K562 (cell line): ENCODE results near the gene UBE2C. TPM values are rescaled to one million over a fixed set of nuclear protein-coding genes. Genes with fewer than 3 reads are reported as not detected.

Source experiments
- ATAC-seq: fragments of 200-7000 bp; cut with Tn5 transposase; 3 replicates; pipeline ENCODE4 v1.9.1; 2020; ENCODE audit warnings: moderate library complexity
- BruUV-seq: library from RNA; stranded (reverse); fragments of 400-500 nt; replicated peaks from 2 replicates; lab custom pipeline; 2021; lab: Mats Ljungman, UMichigan
- CTCF ChIA-PET: fragments of 300-600 bp; formaldehyde crosslinking; extraction: SDS; loops from one replicate; lab custom pipeline; 2021; ENCODE audit warnings: low intra/inter-chr PET ratio; lab: Yijun Ruan, JAX
- POLR2A ChIA-PET: fragments of 300-600, 350-650 bp; sonication (Branson Sonifier 250); formaldehyde crosslinking; extraction: SDS; loops from one replicate; lab custom pipeline; 2021; ENCODE audit warnings: antibody characterized with exemption, inconsistent platforms; lab: Yijun Ruan, JAX
- DNase-seq, 4 experiments: peaks; one replicate each; pipeline versions ENCODE4 v3.0.0 to v3.0.0-alpha.2; 2011 to 2018; ENCODE audit warnings: low spot score in 3 of 4, mixed read lengths in 3 of 4; ENCODE audit errors: extremely low read depth in 1 of 4
- FAIRE-seq: peaks from 2 replicates; lab custom pipeline; 2011; peaks lifted over from hg19 to GRCh38; lab: Jason Lieb, UNC
- H2AFZ ChIP-seq: 2 replicates; pipeline ENCODE4 v1.6.0; 2011; ENCODE audit warnings: low read depth, low read length, control low read depth, inconsistent platforms
- H3K27ac ChIP-seq: fragments of 200-600 bp; 3 replicates; pipeline ENCODE4 v1.8.0; 2011; ENCODE audit warnings: low read depth, mild to moderate bottlenecking, control low read depth, inconsistent platforms, low read length, moderate library complexity, mixed read lengths; ENCODE audit errors: extremely low read depth
- H3K27me3 ChIP-seq, 2 experiments: fragments of 300-600 bp in 1 of 2; 2 replicates in 1 of 2; 3 replicates in 1 of 2; pipeline versions ENCODE4 v1.6.0 to v1.8.0; 2011; ENCODE audit warnings: inconsistent platforms in 2 of 2, low read length in 2 of 2, mild to moderate bottlenecking in 1 of 2, mixed read lengths in 1 of 2, moderate library complexity in 1 of 2; ENCODE audit not compliant: control insufficient read depth in 2 of 2, insufficient read depth in 2 of 2
- H3K36me3 ChIP-seq: fragments of 300-600 bp; 3 replicates; pipeline ENCODE4 v1.8.0; 2011; ENCODE audit warnings: mild to moderate bottlenecking, low read length, inconsistent platforms; ENCODE audit not compliant: control insufficient read depth, insufficient read depth
- H3K4me1 ChIP-seq, 2 experiments: fragments of 200-600 bp in 1 of 2; replicated peaks in 1 of 2; 2 replicates in 1 of 2; 3 replicates in 1 of 2; pipeline versions ENCODE4 v1.5.1 to v1.8.0; 2011; ENCODE audit warnings: inconsistent platforms in 2 of 2, low read length in 2 of 2, mild to moderate bottlenecking in 1 of 2, mixed read lengths in 1 of 2, moderate library complexity in 1 of 2; ENCODE audit not compliant: control insufficient read depth in 2 of 2, insufficient read depth in 2 of 2
- H3K4me2 ChIP-seq: 2 replicates; pipeline ENCODE4 v1.6.1; 2011; ENCODE audit warnings: low read length, control low read depth, inconsistent platforms, mixed read lengths; ENCODE audit not compliant: insufficient read depth
- H3K4me3 ChIP-seq: fragments of 200-600 bp; sonication (generic), shearing (Covaris generic); 2 replicates; pipeline ENCODE4 v1.5.1; 2016; ENCODE audit warnings: control low read depth, inconsistent platforms
- H3K79me2 ChIP-seq: fragments of 200-600 bp; 3 replicates; pipeline ENCODE4 v1.8.0; 2011; ENCODE audit warnings: low read length, inconsistent platforms; ENCODE audit not compliant: control insufficient read depth, insufficient read depth
- H3K9ac ChIP-seq, 2 experiments: 2 replicates each; pipeline versions ENCODE4 v1.6.0 to v1.6.1; 2011; ENCODE audit warnings: low read depth in 2 of 2, low read length in 2 of 2, control low read depth in 1 of 2, inconsistent platforms in 1 of 2, mild to moderate bottlenecking in 1 of 2, mixed read lengths in 1 of 2; ENCODE audit not compliant: insufficient read depth in 1 of 2
- H3K9me1 ChIP-seq: one replicate; pipeline ENCODE4 v1.6.0; 2011; ENCODE audit warnings: inconsistent platforms, mild to moderate bottlenecking, low read length, moderate library complexity; ENCODE audit not compliant: control insufficient read depth, insufficient read depth
- H3K9me3 ChIP-seq: replicated peaks from 2 replicates; pipeline ENCODE4 v1.5.1; 2011; ENCODE audit warnings: low read depth, low read length, inconsistent platforms; ENCODE audit not compliant: control insufficient read depth, insufficient read depth
- H4K20me1 ChIP-seq: replicated peaks from 2 replicates; pipeline ENCODE4 v1.6.1; 2011; ENCODE audit warnings: low read length, inconsistent platforms, mixed read lengths; ENCODE audit not compliant: control insufficient read depth, insufficient read depth
- CSDE1 ChIP-seq, 2 experiments: fragments of 450-650 bp; IDR thresholded peaks; 2 replicates each; pipeline ENCODE4 v1.6.1; 2016; ENCODE audit warnings: mild to moderate bottlenecking in 1 of 2
- ZNF324 ChIP-seq: fragments of 250-450 bp; sonication (Bioruptor Pico); IDR thresholded peaks from 2 replicates; pipeline ENCODE4 v1.4.0; 2020; ENCODE audit warnings: mild to moderate bottlenecking
- ZNF347 ChIP-seq: fragments of 450-650 bp; formaldehyde crosslinking; IDR thresholded peaks from 2 replicates; pipeline ENCODE4 v1.4.0; 2020; ENCODE audit warnings: low read depth, mild to moderate bottlenecking, moderate library complexity
- ZNF444 ChIP-seq: fragments of 250-450 bp; sonication (Bioruptor Pico); IDR thresholded peaks from 2 replicates; pipeline ENCODE4 v1.4.0; 2020; ENCODE audit warnings: mild to moderate bottlenecking, moderate library complexity
- WGBS: fragments of 100-300 bp; shearing (Covaris generic); methylation state at CpG from one replicate; pipeline ENCODE4 v1.1.6; 2016; ENCODE audit warnings: low coverage, mixed read lengths; ENCODE audit not compliant: insufficient coverage; ENCODE audit errors: missing lambda C conversion rate; 5-methylcytosine and 5-hydroxymethylcytosine counted together
- in situ Hi-C: fragments of 300-500 bp; cut with MboI; formaldehyde crosslinking; loops from 4 replicates; pipeline ENCODE4 v1.15.0; 2018; ENCODE audit warnings: inconsistent platforms, mixed read lengths
- intact Hi-C: fragments of 100-400 bp; cut with micrococcal nuclease; formaldehyde crosslinking; loops from 2 replicates; pipeline ENCODE4 v1.14.2; 2022
- polyA plus RNA-seq, 8 experiments: library from polyadenylated mRNA; depleted of rRNA in 4 of 8; stranded (reverse) in 5 of 8; unstranded in 3 of 8; fragments of >200 nt; fragmentation: Nextera tagmentation in 2 of 8; fragmentation: Illumina TruSeq in 1 of 8; extraction: Ambion mirVana in 2 of 8; extraction: Trizol in 1 of 8; gene quantifications; 2 replicates each; pipeline versions ENCODE4 v1.2.1 to v1.2.3, GENCODE V29; 2011 to 2014; ENCODE audit warnings: inconsistent platforms in 1 of 8, missing spikeins in 1 of 8
- total RNA-seq, 7 experiments: library from RNA; depleted of rRNA in 6 of 7; stranded (reverse); fragments of >200 nt in 6 of 7; fragmentation: Illumina TruSeq in 2 of 7; extraction: Trizol in 2 of 7; gene quantifications; 2 replicates each; pipeline versions ENCODE4 v1.2.1 to v1.2.3, GENCODE V29; 2011 to 2021; ENCODE audit warnings: low replicate concordance in 1 of 7
- TF ChIP-seq, protein P1 (sequence below): fragments of 250-450 bp; sonication (Bioruptor Pico); IDR thresholded peaks from 2 replicates; pipeline ENCODE4 v1.4.0; 2020; ENCODE audit warnings: mild to moderate bottlenecking, moderate library complexity

Gene UBE2C
- total and polyA plus RNA-seq, 9 of the 15 experiments (the other 6 are each of a cell fraction or from before 2014, with no cell fraction given), result 0.51 to 1.6 (median 0.69) TPM

DNA sequence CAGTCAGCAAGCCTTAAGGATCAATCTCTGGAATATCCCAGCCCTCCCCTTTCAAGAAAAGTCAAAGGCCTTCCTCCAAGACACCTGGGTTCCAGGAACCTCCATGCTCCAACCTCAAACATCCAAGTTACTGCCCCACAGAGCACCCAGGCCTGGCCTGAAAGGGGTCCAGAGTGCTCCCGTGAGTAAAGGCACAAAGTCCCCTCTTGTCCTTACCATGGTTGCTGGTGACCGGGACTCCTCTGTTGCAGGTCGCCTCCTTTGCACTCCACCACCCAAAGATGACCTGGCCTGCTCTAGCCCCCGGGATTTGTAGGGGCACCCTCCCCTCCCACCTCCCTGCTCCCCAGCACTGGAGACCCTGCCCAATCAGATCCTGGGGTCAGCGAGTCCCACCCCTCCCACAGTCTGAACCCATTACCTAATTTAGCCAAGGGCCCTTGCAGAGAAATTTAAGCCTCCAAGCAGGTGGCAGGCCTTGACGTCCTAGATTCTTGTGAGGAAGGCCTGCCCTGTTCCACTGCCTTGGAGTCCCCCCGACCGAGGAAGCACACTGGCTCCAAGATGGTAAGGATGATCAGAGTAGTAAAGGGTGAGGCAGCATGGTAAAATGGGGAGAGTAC, 14.7 kb downstream of the UBE2C start, which contains the start of gene TNNC2:
Gene TNNC2, minus strand, starts transcription at position 283 of the 623 bp plus-strand sequence. Its CDS starts 64 bp downstream, at position 219.
- H3K9me1 ChIP-seq, result no peaks in the 10 kb centered on the region
- no peak within 1 kb of the TSS for H3K4me2 ChIP-seq
- DNase-seq (no peak), ATAC-seq (no peak), FAIRE-seq (no peak)
- H3K4me1 ChIP-seq, result peaks cover 14 to 32% of the 10 kb centered on the region in 2 experiments; a peak in 4 of 5 replicates
- peak within 1 kb of the TSS; percentile 53; the same call in 1 of the 2 replicates for H2AFZ ChIP-seq
- ChIA-PET POLR2A (interaction anchor here (0.6 to 0.7 kb wide), 3 partner anchors 63 to 125 kb away, joined by 3 read pairs; no protein-coding TSS in a partner anchor), CTCF (no interaction called here)
- in situ Hi-C loops, result no loop called here
- H4K20me1 ChIP-seq, result no peaks in the 10 kb centered on the region
- TF ChIP-seq ZNF444, result no peak
- no peak for TF ChIP-seq ZNF347 (CRISPR knock-in tag)
- TF ChIP-seq, protein P1, sequence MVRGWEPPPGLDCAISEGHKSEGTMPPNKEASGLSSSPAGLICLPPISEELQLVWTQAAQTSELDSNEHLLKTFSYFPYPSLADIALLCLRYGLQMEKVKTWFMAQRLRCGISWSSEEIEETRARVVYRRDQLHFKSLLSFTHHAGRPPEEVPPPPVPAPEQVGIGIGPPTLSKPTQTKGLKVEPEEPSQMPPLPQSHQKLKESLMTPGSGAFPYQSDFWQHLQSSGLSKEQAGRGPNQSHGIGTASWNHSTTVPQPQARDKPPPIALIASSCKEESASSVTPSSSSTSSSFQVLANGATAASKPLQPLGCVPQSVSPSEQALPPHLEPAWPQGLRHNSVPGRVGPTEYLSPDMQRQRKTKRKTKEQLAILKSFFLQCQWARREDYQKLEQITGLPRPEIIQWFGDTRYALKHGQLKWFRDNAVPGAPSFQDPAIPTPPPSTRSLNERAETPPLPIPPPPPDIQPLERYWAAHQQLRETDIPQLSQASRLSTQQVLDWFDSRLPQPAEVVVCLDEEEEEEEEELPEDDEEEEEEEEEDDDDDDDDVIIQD (CRISPR knock-in tag), result no peak
- no peak for TF ChIP-seq CSDE1 (IDR thresholded peaks at IDR 0.05)
- TF ChIP-seq ZNF324 (CRISPR knock-in tag), result no peak
- intact Hi-C loops, result no loop called here
- no TSS peak for BruUV-seq
- no peak within 1 kb of the TSS for H3K27ac ChIP-seq
- peak within 1 kb of the TSS in 1 of 2 experiments; percentile 10; a peak in 2 of 4 replicates for H3K9ac ChIP-seq
- H3K79me2 ChIP-seq, result no peaks in the 10 kb centered on the region
- no peaks in the 10 kb centered on the region for H3K36me3 ChIP-seq
- no peaks in the 10 kb centered on the region for H3K9me3 ChIP-seq
- WGBS, result 41% methylated on average over 8 of the region's 8 CpGs
- H3K27me3 ChIP-seq, result peaks cover 0 to 4% of the 10 kb centered on the region in 2 experiments; a peak in 1 of 5 replicates
- no peak within 1 kb of the TSS for H3K4me3 ChIP-seq
